K562 (cell line): ENCODE results near the gene RARA. TPM values are rescaled to one million over a fixed set of nuclear protein-coding genes. Genes with fewer than 3 reads are reported as not detected.
"Not testable (repeated sequence)": the region's sequence is repeated elsewhere in the genome, so short reads cannot be mapped to it uniquely, and the experiment has no call there.

ENCODE experiments used
- ATAC-seq: fragments of 200-7000 bp; cut with Tn5 transposase; 3 replicates; pipeline ENCODE4 v1.9.1; 2020; ENCODE audit warnings: moderate library complexity
- BruUV-seq: library from RNA; stranded (reverse); fragments of 400-500 nt; replicated peaks from 2 replicates; lab custom pipeline; 2021; lab: Mats Ljungman, UMichigan
- CTCF ChIA-PET: fragments of 300-600 bp; formaldehyde crosslinking; extraction: SDS; loops from one replicate; lab custom pipeline; 2021; ENCODE audit warnings: low intra/inter-chr PET ratio; lab: Yijun Ruan, JAX
- POLR2A ChIA-PET: fragments of 300-600, 350-650 bp; sonication (Branson Sonifier 250); formaldehyde crosslinking; extraction: SDS; loops from one replicate; lab custom pipeline; 2021; ENCODE audit warnings: antibody characterized with exemption, inconsistent platforms; lab: Yijun Ruan, JAX
- DNase-seq, 4 experiments: peaks; one replicate each; pipeline versions ENCODE4 v3.0.0 to v3.0.0-alpha.2; 2011 to 2018; ENCODE audit warnings: low spot score in 3 of 4, mixed read lengths in 3 of 4; ENCODE audit errors: extremely low read depth in 1 of 4
- FAIRE-seq: peaks from 2 replicates; lab custom pipeline; 2011; peaks lifted over from hg19 to GRCh38; lab: Jason Lieb, UNC
- H2AFZ ChIP-seq: 2 replicates; pipeline ENCODE4 v1.6.0; 2011; ENCODE audit warnings: low read depth, low read length, control low read depth, inconsistent platforms
- H3K27ac ChIP-seq: fragments of 200-600 bp; 3 replicates; pipeline ENCODE4 v1.8.0; 2011; ENCODE audit warnings: low read depth, mild to moderate bottlenecking, control low read depth, inconsistent platforms, low read length, moderate library complexity, mixed read lengths; ENCODE audit errors: extremely low read depth
- H3K27me3 ChIP-seq, 2 experiments: fragments of 300-600 bp in 1 of 2; 2 replicates in 1 of 2; 3 replicates in 1 of 2; pipeline versions ENCODE4 v1.6.0 to v1.8.0; 2011; ENCODE audit warnings: inconsistent platforms in 2 of 2, low read length in 2 of 2, mild to moderate bottlenecking in 1 of 2, mixed read lengths in 1 of 2, moderate library complexity in 1 of 2; ENCODE audit not compliant: control insufficient read depth in 2 of 2, insufficient read depth in 2 of 2
- H3K36me3 ChIP-seq: fragments of 300-600 bp; 3 replicates; pipeline ENCODE4 v1.8.0; 2011; ENCODE audit warnings: mild to moderate bottlenecking, low read length, inconsistent platforms; ENCODE audit not compliant: control insufficient read depth, insufficient read depth
- H3K4me1 ChIP-seq, 2 experiments: fragments of 200-600 bp in 1 of 2; replicated peaks in 1 of 2; 2 replicates in 1 of 2; 3 replicates in 1 of 2; pipeline versions ENCODE4 v1.5.1 to v1.8.0; 2011; ENCODE audit warnings: inconsistent platforms in 2 of 2, low read length in 2 of 2, mild to moderate bottlenecking in 1 of 2, mixed read lengths in 1 of 2, moderate library complexity in 1 of 2; ENCODE audit not compliant: control insufficient read depth in 2 of 2, insufficient read depth in 2 of 2
- H3K4me2 ChIP-seq: 2 replicates; pipeline ENCODE4 v1.6.1; 2011; ENCODE audit warnings: low read length, control low read depth, inconsistent platforms, mixed read lengths; ENCODE audit not compliant: insufficient read depth
- H3K4me3 ChIP-seq: fragments of 200-600 bp; sonication (generic), shearing (Covaris generic); 2 replicates; pipeline ENCODE4 v1.5.1; 2016; ENCODE audit warnings: control low read depth, inconsistent platforms
- H3K79me2 ChIP-seq: fragments of 200-600 bp; 3 replicates; pipeline ENCODE4 v1.8.0; 2011; ENCODE audit warnings: low read length, inconsistent platforms; ENCODE audit not compliant: control insufficient read depth, insufficient read depth
- H3K9ac ChIP-seq, 2 experiments: 2 replicates each; pipeline versions ENCODE4 v1.6.0 to v1.6.1; 2011; ENCODE audit warnings: low read depth in 2 of 2, low read length in 2 of 2, control low read depth in 1 of 2, inconsistent platforms in 1 of 2, mild to moderate bottlenecking in 1 of 2, mixed read lengths in 1 of 2; ENCODE audit not compliant: insufficient read depth in 1 of 2
- H3K9me1 ChIP-seq: one replicate; pipeline ENCODE4 v1.6.0; 2011; ENCODE audit warnings: inconsistent platforms, mild to moderate bottlenecking, low read length, moderate library complexity; ENCODE audit not compliant: control insufficient read depth, insufficient read depth
- H3K9me3 ChIP-seq: replicated peaks from 2 replicates; pipeline ENCODE4 v1.5.1; 2011; ENCODE audit warnings: low read depth, low read length, inconsistent platforms; ENCODE audit not compliant: control insufficient read depth, insufficient read depth
- H4K20me1 ChIP-seq: replicated peaks from 2 replicates; pipeline ENCODE4 v1.6.1; 2011; ENCODE audit warnings: low read length, inconsistent platforms, mixed read lengths; ENCODE audit not compliant: control insufficient read depth, insufficient read depth
- HDAC2 ChIP-seq: fragments of 450-650 bp; IDR thresholded peaks from 2 replicates; pipeline ENCODE4 v1.6.1; 2016; ENCODE audit warnings: mild to moderate bottlenecking
- KDM2B ChIP-seq: fragments of 250-450 bp; sonication (Bioruptor Pico); IDR thresholded peaks from 2 replicates; pipeline ENCODE4 v1.8.0; 2021; ENCODE audit warnings: mild to moderate bottlenecking, moderate library complexity
- POLR2A ChIP-seq: fragments of 450-650 bp; conservative IDR thresholded peaks from 2 replicates; pipeline ENCODE4 v1.6.1; 2016
- PTBP1 ChIP-seq: fragments of 200-400 bp; formaldehyde crosslinking; IDR thresholded peaks from 2 replicates; pipeline ENCODE4 v1.6.1; 2017; ENCODE audit warnings: low read depth, low read length
- PYGO2 ChIP-seq: fragments of 450-650 bp; IDR thresholded peaks from 2 replicates; pipeline ENCODE4 v1.6.1; 2016; ENCODE audit warnings: mild to moderate bottlenecking, missing genetic modification characterization, moderate library complexity, missing compliant biosample characterization
- SMC3 ChIP-seq: conservative IDR thresholded peaks from 2 replicates; pipeline ENCODE4 v1.6.1; 2011; ENCODE audit warnings: low read depth, low read length, improper control_type of control experiment; ENCODE audit not compliant: insufficient read depth
- ZNF384 ChIP-seq: IDR thresholded peaks from 2 replicates; pipeline ENCODE4 v1.6.1; 2012; ENCODE audit warnings: low read depth, low read length, improper control_type of control experiment
- WGBS: fragments of 100-300 bp; shearing (Covaris generic); methylation state at CpG from one replicate; pipeline ENCODE4 v1.1.6; 2016; ENCODE audit warnings: low coverage, mixed read lengths; ENCODE audit not compliant: insufficient coverage; ENCODE audit errors: missing lambda C conversion rate; 5-methylcytosine and 5-hydroxymethylcytosine counted together
- in situ Hi-C: fragments of 300-500 bp; cut with MboI; formaldehyde crosslinking; loops from 4 replicates; pipeline ENCODE4 v1.15.0; 2018; ENCODE audit warnings: inconsistent platforms, mixed read lengths
- intact Hi-C: fragments of 100-400 bp; cut with micrococcal nuclease; formaldehyde crosslinking; loops from 2 replicates; pipeline ENCODE4 v1.14.2; 2022
- polyA plus RNA-seq, 8 experiments: library from polyadenylated mRNA; depleted of rRNA in 4 of 8; stranded (reverse) in 5 of 8; unstranded in 3 of 8; fragments of >200 nt; fragmentation: Nextera tagmentation in 2 of 8; fragmentation: Illumina TruSeq in 1 of 8; extraction: Ambion mirVana in 2 of 8; extraction: Trizol in 1 of 8; gene quantifications; 2 replicates each; pipeline versions ENCODE4 v1.2.1 to v1.2.3, GENCODE V29; 2011 to 2014; ENCODE audit warnings: inconsistent platforms in 1 of 8, missing spikeins in 1 of 8
- total RNA-seq, 7 experiments: library from RNA; depleted of rRNA in 6 of 7; stranded (reverse); fragments of >200 nt in 6 of 7; fragmentation: Illumina TruSeq in 2 of 7; extraction: Trizol in 2 of 7; gene quantifications; 2 replicates each; pipeline versions ENCODE4 v1.2.1 to v1.2.3, GENCODE V29; 2011 to 2021; ENCODE audit warnings: low replicate concordance in 1 of 7
- TF ChIP-seq, protein P1 (sequence below): IDR thresholded peaks from 2 replicates; pipeline ENCODE4 v1.6.1; 2012; ENCODE audit warnings: low read depth, low read length, improper control_type of control experiment, borderline replicate concordance
- TF ChIP-seq, protein P2 (sequence below): sonication (generic); formaldehyde crosslinking; IDR thresholded peaks from 2 replicates; pipeline ENCODE4 v1.8.1; 2023; ENCODE audit warnings: mild to moderate bottlenecking, missing genetic modification reagents, moderate library complexity
- TF ChIP-seq, protein P3 (sequence below): fragments of 250-450 bp; sonication (Bioruptor Pico); IDR thresholded peaks from 2 replicates; pipeline ENCODE4 v1.5.0; 2021

Gene RARA
- total and polyA plus RNA-seq, 9 of the 15 experiments (the other 6 are each of a cell fraction or from before 2014, with no cell fraction given): 0.10 to 28.0 (median 7.9) TPM

DNA sequence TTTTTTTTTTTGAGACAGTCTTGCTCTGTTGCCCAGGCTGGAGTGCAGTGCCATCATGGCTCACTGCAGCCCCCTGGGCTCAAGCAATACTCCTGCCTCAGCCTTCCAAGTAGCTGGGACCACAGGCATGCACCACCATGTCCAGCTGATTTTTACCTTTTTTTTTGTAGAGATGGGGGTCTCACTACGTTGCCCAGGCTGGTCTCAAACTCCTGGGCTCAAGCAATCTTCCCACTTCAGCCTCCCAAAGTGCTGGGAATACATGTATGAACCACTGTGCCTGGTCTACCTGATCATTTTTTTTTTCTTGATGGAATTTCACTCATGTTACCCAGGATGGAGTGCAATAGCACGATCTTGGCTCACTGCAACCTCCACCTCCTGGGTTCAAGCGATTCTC lies 77.6 kb downstream of the RARA start:
- H4K20me1 ChIP-seq, DNase-seq, in situ Hi-C loops, H3K9me1 ChIP-seq, H3K9me3 ChIP-seq, H3K27ac ChIP-seq, H3K79me2 ChIP-seq, CTCF ChIA-PET, H3K27me3 ChIP-seq, BruUV-seq, H3K9ac ChIP-seq, FAIRE-seq, ATAC-seq, intact Hi-C loops, H3K4me3 ChIP-seq, H3K4me1 ChIP-seq, H2AFZ ChIP-seq, H3K4me2 ChIP-seq: not testable (repeated sequence)
- WGBS: 89% methylated on average over 3 of the region's 3 CpGs
- POLR2A ChIA-PET: interaction anchor here (1.1 to 2.4 kb wide), 3 partner anchors 14 to 31 kb away, joined by 3 to 9 read pairs (median 4); partner anchors contain the start of gene TOP2A
- H3K36me3 ChIP-seq: peaks cover 42% of the 10 kb centered on the region
- TF ChIP-seq POLR2A: peak; percentile 28; the same call in 1 of the 2 replicates

DNA sequence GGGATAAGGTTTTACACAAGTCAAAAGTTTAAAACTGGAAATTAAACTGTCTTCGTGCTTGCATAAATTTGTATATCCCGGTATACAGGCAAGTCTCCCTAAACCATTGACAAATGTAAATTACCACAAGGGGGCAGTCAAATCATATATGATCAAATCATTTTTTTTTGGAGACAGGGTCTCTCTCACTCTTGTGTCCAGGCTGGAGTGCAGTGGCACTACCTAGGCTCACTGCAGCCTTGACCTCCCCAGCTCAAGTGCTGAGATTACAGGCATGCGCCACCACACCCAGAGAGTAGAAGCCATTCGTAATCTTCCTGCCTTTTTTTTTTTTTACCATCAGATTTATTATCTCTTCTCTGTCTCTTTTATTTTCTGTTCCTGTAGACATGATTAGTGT lies 90.2 kb downstream of the RARA start:
- Histone ChIP-seq H3K4me1 (no peaks in the 10 kb centered on the region), H3K36me3 (peaks cover 98% of the 10 kb centered on the region), H3K27me3 (no peaks in the 10 kb centered on the region), H3K27ac (no peak overlapping the region), H4K20me1 (no peaks in the 10 kb centered on the region), H3K9me3 (no peaks in the 10 kb centered on the region), H3K4me3 (no peak overlapping the region), H3K79me2 (no peaks in the 10 kb centered on the region), H2AFZ (no peak overlapping the region), H3K4me2 (no peak overlapping the region), H3K9me1 (no peaks in the 10 kb centered on the region), H3K9ac (no peak overlapping the region)
- in situ Hi-C loops (no loop called here), intact Hi-C loops (no loop called here)
- POLR2A ChIA-PET: interaction anchor here (0.6 kb wide), 1 partner anchor 18 kb away, joined by 3 read pairs; the partner anchor contains the start of gene TOP2A
- DNase-seq: peak; percentile 26 to 66 (median 38)
- 83% methylated on average over 4 of the region's 4 CpGs for WGBS
- ATAC-seq: peak; percentile 84
- BruUV-seq: no TSS peak
- CTCF ChIA-PET: interaction anchor here (0.6 to 2.8 kb wide), 9 partner anchors 33 to 392 kb away, joined by 3 to 24 read pairs (median 4); partner anchors contain the start of gene IGFBP4
- no peak for FAIRE-seq
- TF ChIP-seq, protein P1, sequence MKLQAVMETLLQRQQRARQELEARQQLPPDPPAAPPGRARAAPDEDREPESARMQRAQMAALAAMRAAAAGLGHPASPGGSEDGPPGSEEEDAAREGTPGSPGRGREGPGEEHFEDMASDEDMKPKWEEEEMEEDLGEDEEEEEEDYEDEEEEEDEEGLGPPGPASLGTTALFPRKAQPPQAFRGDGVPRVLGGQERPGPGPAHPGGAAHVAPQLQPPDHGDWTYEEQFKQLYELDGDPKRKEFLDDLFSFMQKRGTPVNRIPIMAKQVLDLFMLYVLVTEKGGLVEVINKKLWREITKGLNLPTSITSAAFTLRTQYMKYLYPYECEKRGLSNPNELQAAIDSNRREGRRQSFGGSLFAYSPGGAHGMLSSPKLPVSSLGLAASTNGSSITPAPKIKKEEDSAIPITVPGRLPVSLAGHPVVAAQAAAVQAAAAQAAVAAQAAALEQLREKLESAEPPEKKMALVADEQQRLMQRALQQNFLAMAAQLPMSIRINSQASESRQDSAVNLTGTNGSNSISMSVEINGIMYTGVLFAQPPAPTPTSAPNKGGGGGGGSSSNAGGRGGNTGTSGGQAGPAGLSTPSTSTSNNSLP: peak; percentile 92
- TF ChIP-seq, protein P2, sequence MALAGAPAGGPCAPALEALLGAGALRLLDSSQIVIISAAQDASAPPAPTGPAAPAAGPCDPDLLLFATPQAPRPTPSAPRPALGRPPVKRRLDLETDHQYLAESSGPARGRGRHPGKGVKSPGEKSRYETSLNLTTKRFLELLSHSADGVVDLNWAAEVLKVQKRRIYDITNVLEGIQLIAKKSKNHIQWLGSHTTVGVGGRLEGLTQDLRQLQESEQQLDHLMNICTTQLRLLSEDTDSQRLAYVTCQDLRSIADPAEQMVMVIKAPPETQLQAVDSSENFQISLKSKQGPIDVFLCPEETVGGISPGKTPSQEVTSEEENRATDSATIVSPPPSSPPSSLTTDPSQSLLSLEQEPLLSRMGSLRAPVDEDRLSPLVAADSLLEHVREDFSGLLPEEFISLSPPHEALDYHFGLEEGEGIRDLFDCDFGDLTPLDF (CRISPR knock-in tag): no peak
- TF ChIP-seq HDAC2: no peak
- TF ChIP-seq PTBP1: no peak
- peak; percentile 67 for TF ChIP-seq ZNF384
- TF ChIP-seq KDM2B (CRISPR knock-in tag): no peak
- TF ChIP-seq PYGO2 (tag): no peak
- TF ChIP-seq SMC3: 0 out of 2 replicates have a peak, but pooled peaks have one; percentile 5
- TF ChIP-seq, protein P3, sequence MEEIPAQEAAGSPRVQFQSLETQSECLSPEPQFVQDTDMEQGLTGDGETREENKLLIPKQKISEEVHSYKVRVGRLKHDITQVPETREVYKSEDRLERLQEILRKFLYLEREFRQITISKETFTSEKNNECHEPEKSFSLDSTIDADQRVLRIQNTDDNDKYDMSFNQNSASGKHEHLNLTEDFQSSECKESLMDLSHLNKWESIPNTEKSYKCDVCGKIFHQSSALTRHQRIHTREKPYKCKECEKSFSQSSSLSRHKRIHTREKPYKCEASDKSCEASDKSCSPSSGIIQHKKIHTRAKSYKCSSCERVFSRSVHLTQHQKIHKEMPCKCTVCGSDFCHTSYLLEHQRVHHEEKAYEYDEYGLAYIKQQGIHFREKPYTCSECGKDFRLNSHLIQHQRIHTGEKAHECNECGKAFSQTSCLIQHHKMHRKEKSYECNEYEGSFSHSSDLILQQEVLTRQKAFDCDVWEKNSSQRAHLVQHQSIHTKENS (CRISPR knock-in tag): no peak
